ENCODE results near the gene CNGB1. TPM values are rescaled to one million over a fixed set of nuclear protein-coding genes. Genes with fewer than 3 reads are reported as not detected.
A peak's percentile ranks its signal among the peaks of the same experiment; 100 is the strongest.

Gene CNGB1
- total and polyA plus RNA-seq, 2 of the 13 experiments (the other 11 are each of a cell fraction or from before 2014, with no cell fraction given): 0.02 to 0.15 TPM

DNA sequence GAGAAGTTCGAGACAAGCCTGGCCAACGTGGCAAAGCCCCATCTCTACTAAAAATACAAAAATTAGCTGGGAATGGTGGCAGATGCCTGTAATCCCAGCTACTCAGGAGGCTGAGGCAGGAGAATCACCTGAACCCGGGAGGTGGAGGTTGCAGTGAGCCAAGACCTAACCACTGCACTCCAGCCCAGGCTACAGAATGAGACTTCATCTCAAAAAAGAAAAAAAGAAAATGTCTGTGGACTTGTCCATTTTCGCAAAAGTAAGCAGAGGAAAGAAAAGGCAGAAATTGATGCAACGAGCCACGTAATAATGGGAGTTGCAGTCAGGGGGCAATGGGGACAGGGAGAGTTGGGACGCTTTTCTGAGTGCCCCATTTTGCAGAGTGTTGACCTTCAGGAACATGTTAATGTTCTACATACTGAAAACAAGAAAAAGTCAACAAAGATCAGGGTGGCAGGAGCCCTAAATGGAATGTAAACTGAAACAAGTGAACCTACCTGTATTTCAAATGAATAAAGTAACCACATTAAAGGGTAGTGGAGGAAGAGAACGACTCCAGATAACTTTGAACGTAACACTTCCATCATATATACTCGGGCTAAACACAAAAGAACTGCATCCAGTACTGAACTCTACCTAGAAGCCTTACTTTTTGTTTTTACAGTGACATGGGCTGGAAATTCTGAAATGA lies 76.4 kb downstream of the CNGB1 start (continued):
- TF ChIP-seq, protein P1, sequence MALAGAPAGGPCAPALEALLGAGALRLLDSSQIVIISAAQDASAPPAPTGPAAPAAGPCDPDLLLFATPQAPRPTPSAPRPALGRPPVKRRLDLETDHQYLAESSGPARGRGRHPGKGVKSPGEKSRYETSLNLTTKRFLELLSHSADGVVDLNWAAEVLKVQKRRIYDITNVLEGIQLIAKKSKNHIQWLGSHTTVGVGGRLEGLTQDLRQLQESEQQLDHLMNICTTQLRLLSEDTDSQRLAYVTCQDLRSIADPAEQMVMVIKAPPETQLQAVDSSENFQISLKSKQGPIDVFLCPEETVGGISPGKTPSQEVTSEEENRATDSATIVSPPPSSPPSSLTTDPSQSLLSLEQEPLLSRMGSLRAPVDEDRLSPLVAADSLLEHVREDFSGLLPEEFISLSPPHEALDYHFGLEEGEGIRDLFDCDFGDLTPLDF (CRISPR knock-in tag; IDR thresholded peaks at IDR 0.05): no peak
- TF ChIP-seq HOXA5 (CRISPR knock-in tag; IDR thresholded peaks at IDR 0.05): peak; percentile 96
- TF ChIP-seq TOPORS (CRISPR knock-in tag; IDR thresholded peaks at IDR 0.05): no peak
- peak; percentile 93 for TF ChIP-seq NR2F2 (IDR thresholded peaks at IDR 0.05; ENCODE audit: borderline replicate concordance, low read depth)
- peak; percentile 63; the same call in 1 of the 2 replicates for TF ChIP-seq ZNF317 (CRISPR knock-in tag; IDR thresholded peaks at IDR 0.05)
- TF ChIP-seq NFE2L2 (IDR thresholded peaks at IDR 0.05; ENCODE audit: low read length): 0 out of 2 replicates have a peak, but pooled peaks have one; percentile 22
- TF ChIP-seq ZNF737 (CRISPR knock-in tag; IDR thresholded peaks at IDR 0.05; ENCODE audit: borderline replicate concordance): no peak
- peak; percentile 78; the same call in 1 of the 2 replicates for TF ChIP-seq KLF11 (CRISPR knock-in tag; IDR thresholded peaks at IDR 0.05)
- peak; percentile 78; the same call in 1 of the 2 replicates for TF ChIP-seq ZNF761 (CRISPR knock-in tag; conservative IDR thresholded peaks at IDR 0.05)
- peak; percentile 75; the same call in 1 of the 2 replicates for TF ChIP-seq TOE1 (CRISPR knock-in tag; IDR thresholded peaks at IDR 0.05)
- TF ChIP-seq ZNF749 (CRISPR knock-in tag; IDR thresholded peaks at IDR 0.05; ENCODE audit: borderline replicate concordance): peak; percentile 38; the same call in 1 of the 2 replicates
- TF ChIP-seq, protein P2, sequence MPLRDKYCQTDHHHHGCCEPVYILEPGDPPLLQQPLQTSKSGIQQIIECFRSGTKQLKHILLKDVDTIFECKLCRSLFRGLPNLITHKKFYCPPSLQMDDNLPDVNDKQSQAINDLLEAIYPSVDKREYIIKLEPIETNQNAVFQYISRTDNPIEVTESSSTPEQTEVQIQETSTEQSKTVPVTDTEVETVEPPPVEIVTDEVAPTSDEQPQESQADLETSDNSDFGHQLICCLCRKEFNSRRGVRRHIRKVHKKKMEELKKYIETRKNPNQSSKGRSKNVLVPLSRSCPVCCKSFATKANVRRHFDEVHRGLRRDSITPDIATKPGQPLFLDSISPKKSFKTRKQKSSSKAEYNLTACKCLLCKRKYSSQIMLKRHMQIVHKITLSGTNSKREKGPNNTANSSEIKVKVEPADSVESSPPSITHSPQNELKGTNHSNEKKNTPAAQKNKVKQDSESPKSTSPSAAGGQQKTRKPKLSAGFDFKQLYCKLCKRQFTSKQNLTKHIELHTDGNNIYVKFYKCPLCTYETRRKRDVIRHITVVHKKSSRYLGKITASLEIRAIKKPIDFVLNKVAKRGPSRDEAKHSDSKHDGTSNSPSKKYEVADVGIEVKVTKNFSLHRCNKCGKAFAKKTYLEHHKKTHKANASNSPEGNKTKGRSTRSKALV (CRISPR knock-in tag; IDR thresholded peaks at IDR 0.05): peak; percentile 78; the same call in 1 of the 2 replicates
- TF ChIP-seq, protein P3, sequence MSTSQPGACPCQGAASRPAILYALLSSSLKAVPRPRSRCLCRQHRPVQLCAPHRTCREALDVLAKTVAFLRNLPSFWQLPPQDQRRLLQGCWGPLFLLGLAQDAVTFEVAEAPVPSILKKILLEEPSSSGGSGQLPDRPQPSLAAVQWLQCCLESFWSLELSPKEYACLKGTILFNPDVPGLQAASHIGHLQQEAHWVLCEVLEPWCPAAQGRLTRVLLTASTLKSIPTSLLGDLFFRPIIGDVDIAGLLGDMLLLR (CRISPR knock-in tag; IDR thresholded peaks at IDR 0.05): no peak
- no peak for TF ChIP-seq ZNF10 (CRISPR knock-in tag; IDR thresholded peaks at IDR 0.05; ENCODE audit: borderline replicate concordance, low read depth)
- TF ChIP-seq, protein P4, sequence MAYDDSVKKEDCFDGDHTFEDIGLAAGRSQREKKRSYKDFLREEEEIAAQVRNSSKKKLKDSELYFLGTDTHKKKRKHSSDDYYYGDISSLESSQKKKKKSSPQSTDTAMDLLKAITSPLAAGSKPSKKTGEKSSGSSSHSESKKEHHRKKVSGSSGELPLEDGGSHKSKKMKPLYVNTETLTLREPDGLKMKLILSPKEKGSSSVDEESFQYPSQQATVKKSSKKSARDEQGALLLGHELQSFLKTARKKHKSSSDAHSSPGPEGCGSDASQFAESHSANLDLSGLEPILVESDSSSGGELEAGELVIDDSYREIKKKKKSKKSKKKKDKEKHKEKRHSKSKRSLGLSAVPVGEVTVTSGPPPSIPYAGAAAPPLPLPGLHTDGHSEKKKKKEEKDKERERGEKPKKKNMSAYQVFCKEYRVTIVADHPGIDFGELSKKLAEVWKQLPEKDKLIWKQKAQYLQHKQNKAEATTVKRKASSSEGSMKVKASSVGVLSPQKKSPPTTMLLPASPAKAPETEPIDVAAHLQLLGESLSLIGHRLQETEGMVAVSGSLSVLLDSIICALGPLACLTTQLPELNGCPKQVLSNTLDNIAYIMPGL (CRISPR knock-in tag; IDR thresholded peaks at IDR 0.05; ENCODE audit: borderline replicate concordance in 1 of 2, low read depth in 1 of 2): no peak; a peak in 1 of 4 replicates
- peak; percentile 99 for TF ChIP-seq TBX3 (IDR thresholded peaks at IDR 0.05; ENCODE audit: borderline replicate concordance)
- peak in 1 of 2 experiments; percentile 9; a peak in 1 of 4 replicates for TF ChIP-seq MAFK (conservative IDR thresholded peaks at IDR 0.05 in 1 of 2, IDR thresholded peaks at IDR 0.05 in 1 of 2; ENCODE audit: low read length in 2 of 2)
- TF ChIP-seq ZNF777 (CRISPR knock-in tag; IDR thresholded peaks at IDR 0.05): no peak; the same call in 1 of the 2 replicates
- TF ChIP-seq, protein P5, sequence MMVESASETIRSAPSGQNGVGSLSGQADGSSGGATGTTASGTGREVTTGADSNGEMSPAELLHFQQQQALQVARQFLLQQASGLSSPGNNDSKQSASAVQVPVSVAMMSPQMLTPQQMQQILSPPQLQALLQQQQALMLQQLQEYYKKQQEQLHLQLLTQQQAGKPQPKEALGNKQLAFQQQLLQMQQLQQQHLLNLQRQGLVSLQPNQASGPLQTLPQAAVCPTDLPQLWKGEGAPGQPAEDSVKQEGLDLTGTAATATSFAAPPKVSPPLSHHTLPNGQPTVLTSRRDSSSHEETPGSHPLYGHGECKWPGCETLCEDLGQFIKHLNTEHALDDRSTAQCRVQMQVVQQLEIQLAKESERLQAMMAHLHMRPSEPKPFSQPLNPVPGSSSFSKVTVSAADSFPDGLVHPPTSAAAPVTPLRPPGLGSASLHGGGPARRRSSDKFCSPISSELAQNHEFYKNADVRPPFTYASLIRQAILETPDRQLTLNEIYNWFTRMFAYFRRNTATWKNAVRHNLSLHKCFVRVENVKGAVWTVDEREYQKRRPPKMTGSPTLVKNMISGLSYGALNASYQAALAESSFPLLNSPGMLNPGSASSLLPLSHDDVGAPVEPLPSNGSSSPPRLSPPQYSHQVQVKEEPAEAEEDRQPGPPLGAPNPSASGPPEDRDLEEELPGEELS (CRISPR knock-in tag; IDR thresholded peaks at IDR 0.05): peak; percentile 98
- 0 out of 2 replicates have a peak, but pooled peaks have one; percentile 6 for TF ChIP-seq ZNF337 (CRISPR knock-in tag; IDR thresholded peaks at IDR 0.05; ENCODE audit: borderline replicate concordance, low read depth)
- peak; percentile 96 for TF ChIP-seq FOXK2 (IDR thresholded peaks at IDR 0.05)
- TF ChIP-seq PAF1 (CRISPR knock-in tag; IDR thresholded peaks at IDR 0.05): no peak

Measured in HepG2 (cell line).